GM21576 (cell line): ENCODE measurements around the gene AEBP1.
A peak's percentile ranks its signal among the peaks of the same experiment; 100 is the strongest.

Experiments
- ATAC-seq: cut with Tn5 transposase; IDR thresholded peaks from one replicate; pipeline ENCODE4 v1.9.1; 2021; ENCODE audit warnings: mild to moderate bottlenecking, moderate library complexity; ENCODE audit not compliant: unreplicated experiment

Gene AEBP1

DNA sequence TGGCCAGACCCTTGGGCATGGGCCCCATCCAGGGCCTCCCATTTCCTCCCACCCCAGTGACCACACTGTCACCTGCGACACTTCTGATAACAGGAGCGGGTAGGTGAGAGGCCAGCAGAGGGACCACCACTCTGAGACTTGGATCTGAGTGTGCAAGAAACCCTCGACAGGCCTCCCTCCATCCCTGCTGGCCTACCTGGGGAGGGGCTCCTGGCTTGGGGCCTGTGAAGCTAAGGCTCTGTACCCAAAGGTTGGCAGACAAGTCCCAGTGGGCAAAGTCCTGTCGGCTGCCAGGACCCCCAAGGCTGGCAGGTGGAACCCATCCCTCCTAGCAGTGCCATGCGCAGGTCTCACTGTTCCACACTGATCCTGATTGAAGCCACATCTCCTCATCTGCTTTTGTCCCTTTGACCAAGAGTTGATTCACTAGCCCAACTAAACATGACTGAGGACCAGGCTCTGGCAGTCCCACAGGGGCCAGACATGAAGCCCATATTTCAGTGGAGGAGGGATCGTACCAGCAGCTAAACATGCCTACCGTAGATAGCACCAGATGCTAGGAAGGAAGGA, 37.6 kb upstream of the AEBP1 start:
- ATAC-seq = no peak

- ATAC-seq = no peak
Measured at GRCh38 chr7:44067064-44067951, 36.8 kb upstream of the AEBP1 start.

GRCh38 chr7:44068054-44068453, 36.1 kb upstream of the AEBP1 start:
- ATAC-seq = no peak

DNA sequence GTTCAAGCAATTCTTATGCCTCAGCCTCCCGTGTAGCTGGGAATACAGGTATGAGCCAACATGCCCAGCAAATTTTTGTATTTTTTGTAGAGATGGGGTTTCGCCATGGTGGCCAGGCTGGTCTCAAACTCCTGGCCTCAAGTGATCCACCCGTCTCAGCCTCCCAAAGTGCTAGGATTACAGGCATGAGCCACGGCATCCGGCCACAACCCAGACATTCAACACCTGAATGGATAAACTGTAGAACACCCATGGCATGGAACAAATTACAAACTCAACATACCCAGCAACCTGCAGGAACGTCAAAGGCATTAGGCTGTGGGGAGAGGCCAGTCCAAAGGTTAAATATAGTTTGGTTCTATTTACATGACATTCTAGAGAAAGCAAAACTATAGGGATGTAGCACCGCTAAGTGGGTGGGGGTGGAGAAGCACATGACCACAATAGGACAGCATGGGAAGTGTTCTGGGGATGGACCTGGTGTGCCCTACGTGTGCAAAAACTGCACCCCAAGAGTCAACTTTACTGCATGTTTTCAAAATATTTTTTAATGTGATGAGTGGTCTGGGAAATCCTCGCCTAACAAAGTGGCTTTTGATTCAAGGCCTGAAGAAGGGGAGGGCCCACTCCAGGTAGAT, 32.3 kb upstream of the AEBP1 start:
- ATAC-seq = no peak

DNA sequence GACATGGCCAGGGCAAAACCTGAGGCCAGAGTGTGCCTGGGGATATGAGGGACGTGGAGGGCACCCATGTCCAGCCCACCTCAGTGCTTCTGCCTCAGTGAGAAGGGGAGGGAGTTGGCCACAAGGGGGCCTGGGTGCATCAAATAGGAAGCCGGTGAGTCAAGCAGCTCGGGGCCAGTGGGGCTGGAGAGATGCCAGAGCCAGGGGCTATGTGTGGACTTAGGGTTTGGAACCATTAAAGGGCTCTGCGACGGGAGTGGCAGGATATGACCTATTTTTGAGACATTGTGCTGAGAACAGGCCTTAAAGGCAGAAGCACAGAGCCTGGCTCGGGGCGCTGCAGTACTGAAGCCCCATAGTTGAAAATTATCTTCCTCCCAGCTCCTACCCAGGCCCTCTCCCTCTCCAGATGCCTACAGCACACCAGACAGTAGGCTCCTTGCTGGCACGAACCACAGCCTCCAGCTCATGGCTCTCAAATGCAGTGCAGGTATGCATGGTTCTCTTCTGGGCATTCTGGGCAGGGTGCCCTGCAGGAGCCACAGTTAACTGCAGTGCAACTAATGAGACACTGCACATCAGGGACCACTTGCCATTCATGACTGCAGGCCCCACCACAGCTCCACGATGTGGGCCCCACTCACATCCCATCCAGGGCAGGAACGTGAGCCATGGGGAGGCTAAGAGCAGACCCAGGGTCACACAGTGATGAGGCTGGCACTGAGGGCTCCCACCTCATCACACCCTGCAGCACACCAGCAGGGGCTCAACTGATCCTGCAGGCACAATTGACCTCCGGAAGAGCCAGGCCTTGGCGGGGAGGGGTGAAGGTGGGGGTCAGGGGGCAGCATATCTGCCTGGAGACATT, 31.5 kb upstream of the AEBP1 start:
- ATAC-seq = no peak

GRCh38 chr7:44073664-44074348, 30.3 kb upstream of the AEBP1 start:
- ATAC-seq = peak; percentile 72

GRCh38 chr7:44074349-44074695, 29.8 kb upstream of the AEBP1 start:
- ATAC-seq = peak; percentile 17

- no peak for ATAC-seq
Measured at GRCh38 chr7:44075296-44076075, 28.7 kb upstream of the AEBP1 start.

- ATAC-seq = no peak
Measured at GRCh38 chr7:44076101-44076895, 27.8 kb upstream of the AEBP1 start.

DNA sequence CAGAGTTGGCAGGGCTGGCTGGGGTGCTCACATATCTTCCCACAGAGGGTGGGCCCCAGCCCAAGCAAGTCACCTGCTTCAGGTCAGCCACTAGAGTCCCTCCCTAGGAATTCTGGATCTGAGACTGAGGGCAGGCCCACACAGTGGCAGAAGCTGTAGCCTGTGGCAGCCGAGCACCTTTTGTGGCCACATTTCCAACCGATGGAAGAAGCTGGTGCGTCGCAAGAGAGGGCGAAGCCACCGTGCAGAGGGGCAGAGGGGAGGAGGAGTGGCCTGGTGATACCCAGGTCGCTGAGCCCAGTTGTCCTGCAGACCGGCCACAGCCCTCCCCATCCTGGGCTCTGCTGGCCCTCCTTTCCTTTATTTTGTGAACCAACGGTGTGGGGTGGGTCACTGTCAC, 27.1 kb upstream of the AEBP1 start:
- no peak for ATAC-seq

GRCh38 chr7:44077681-44078091, 26.5 kb upstream of the AEBP1 start:
- ATAC-seq = no peak

DNA sequence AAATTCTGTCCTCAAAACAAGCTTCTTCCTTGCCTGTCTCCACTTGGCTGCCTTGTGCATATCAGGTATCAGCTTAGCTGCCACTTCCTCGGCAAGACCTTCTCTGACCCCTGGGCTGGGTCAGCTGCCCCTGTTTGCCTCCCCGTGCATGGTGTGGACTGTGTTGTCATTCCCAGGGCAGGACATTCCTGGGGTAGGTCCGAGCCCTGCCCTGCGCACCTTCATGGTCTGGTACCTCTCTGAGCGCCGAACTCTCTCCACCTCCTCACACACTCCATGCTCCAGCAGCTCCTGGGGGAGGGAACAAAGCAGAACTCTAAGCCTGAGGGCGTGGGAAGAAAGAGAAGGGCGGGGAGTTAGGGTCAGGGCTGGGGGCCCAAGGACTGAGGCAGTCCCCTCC, 25.6 kb upstream of the AEBP1 start:
- no peak for ATAC-seq

DNA sequence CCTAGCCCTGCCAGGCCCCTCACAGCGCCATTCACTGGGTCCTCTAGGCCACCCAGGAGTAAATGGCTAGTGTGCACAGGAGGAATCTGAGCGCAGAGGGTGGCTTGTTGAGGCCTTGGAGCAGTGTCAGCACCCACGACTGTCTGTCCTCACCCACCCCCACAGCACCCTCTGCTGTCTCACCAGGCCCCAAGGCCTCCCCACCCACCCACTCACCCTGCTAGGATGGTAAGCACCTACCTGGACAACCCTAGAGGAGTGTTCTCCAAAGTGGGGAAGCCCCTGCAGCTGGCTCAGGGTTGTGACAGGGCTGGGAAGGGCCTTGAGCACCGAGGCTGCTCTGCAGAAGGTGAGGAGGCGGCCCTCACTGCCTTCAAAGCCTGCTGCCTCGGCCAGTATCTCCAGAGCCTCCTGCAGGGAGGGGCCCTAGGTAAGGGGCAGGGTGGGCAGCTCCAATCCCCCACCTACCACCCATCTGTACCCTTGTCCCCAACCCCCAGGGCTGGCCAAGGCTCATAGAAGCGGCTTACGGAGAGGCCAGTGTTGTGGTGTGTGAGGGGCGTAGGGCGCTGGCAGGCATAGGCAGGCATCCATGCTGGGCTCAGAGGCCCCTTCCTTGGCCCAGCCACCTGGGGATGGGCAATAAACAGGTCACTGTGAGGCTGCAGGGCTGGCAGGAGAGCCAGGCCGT, 24.7 kb upstream of the AEBP1 start:
- ATAC-seq = no peak

- no peak for ATAC-seq
Measured at GRCh38 chr7:44080118-44080517, 24.0 kb upstream of the AEBP1 start.

GRCh38 chr7:44080686-44081265, 23.4 kb upstream of the AEBP1 start:
- no peak for ATAC-seq

DNA sequence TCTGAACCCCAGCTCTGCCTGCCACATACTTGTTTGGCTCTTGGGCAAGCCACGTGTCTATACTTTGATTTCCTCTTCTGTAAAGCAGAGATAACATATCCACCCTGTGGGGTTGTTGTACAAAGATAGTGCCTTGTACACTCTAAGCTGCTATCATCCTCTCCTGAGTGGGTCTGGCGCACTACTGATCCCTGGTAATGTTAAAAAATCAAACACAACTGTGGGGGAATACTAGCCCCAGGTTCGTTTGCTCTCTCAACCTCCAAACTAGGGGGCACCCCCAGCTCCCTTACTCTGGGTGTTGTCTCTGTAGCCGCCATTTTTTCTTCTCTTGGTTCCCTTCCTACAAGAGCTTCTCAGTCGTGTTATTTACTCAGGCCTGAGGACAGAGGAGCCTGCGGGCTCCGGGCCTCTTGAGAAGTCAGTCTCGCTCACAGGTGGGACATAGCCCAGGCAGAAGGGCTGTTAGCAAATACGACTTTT, 22.8 kb upstream of the AEBP1 start:
- ATAC-seq = no peak

GRCh38 chr7:44082541-44083207, 21.5 kb upstream of the AEBP1 start:
- ATAC-seq = peak; percentile 86
